Activated T-helper 2 cell treated with anti-CD3 and anti-CD28 coated beads, Interferon-gamma antibody, Interleukin-2, Interleukin-4, amounts not matched to agents 10 μg/mL and 5 μg/mL and 100 μg/mL, durations not matched to agents 14 hours and 24 hours and 36 hours (primary cell): Measurements from ENCODE around the gene CHKB. TPM values are rescaled to one million over a fixed set of nuclear protein-coding genes. Genes with fewer than 3 reads are reported as not detected.

Experiments
- DNase-seq: peaks from one replicate; pipeline ENCODE4 v3.0.0; 2021; ENCODE audit warnings: low spot score
- H3K27ac Mint-ChIP-seq: one replicate; pipeline ENCODE4 v1.8.0; 2021; ENCODE audit warnings: mixed read lengths
- H3K27me3 Mint-ChIP-seq: one replicate; pipeline ENCODE4 v1.8.0; 2021; ENCODE audit warnings: low read depth, mixed read lengths
- H3K36me3 Mint-ChIP-seq: one replicate; pipeline ENCODE4 v1.8.0; 2021; ENCODE audit warnings: low read depth, mixed read lengths
- H3K4me1 Mint-ChIP-seq: one replicate; pipeline ENCODE4 v1.8.0; 2021; ENCODE audit warnings: low read depth, mixed read lengths
- H3K4me3 Mint-ChIP-seq: one replicate; pipeline ENCODE4 v1.8.0; 2021; ENCODE audit warnings: low read depth, mild to moderate bottlenecking, moderate library complexity, mixed read lengths
- H3K9me3 Mint-ChIP-seq: one replicate; pipeline ENCODE4 v1.8.0; 2021; ENCODE audit warnings: mixed read lengths
- intact Hi-C: fragments of 100-400 bp; cut with micrococcal nuclease; formaldehyde crosslinking; loops from one replicate; pipeline ENCODE4 v1.15.1; 2023
- total RNA-seq: library from RNA; stranded (reverse); gene quantifications from 2 replicates; pipeline ENCODE4 v1.2.3, GENCODE V29; 2022

Gene CHKB
- total RNA-seq, 1 donor from 2014 or later = 90.9 TPM

- intact Hi-C loops = no loop called here
- no peak overlapping the region for H3K27ac Mint-ChIP-seq
- no peak overlapping the region for H3K4me3 Mint-ChIP-seq
- no peak for DNase-seq
- H3K9me3 Mint-ChIP-seq = no peaks in the 10 kb centered on the region
- H3K4me1 Mint-ChIP-seq = peaks cover 9% of the 10 kb centered on the region
- peaks cover 18% of the 10 kb centered on the region for H3K27me3 Mint-ChIP-seq
- no peaks in the 10 kb centered on the region for H3K36me3 Mint-ChIP-seq
Observed at GRCh38 chr22:50556703-50557102, 25.9 kb downstream of the CHKB start.

- peaks cover 3% of the 10 kb centered on the region for H3K36me3 Mint-ChIP-seq
- DNase-seq = no peak
- H3K9me3 Mint-ChIP-seq = no peaks in the 10 kb centered on the region
- no peak overlapping the region for H3K4me3 Mint-ChIP-seq
- H3K27me3 Mint-ChIP-seq = peaks cover 8% of the 10 kb centered on the region
- intact Hi-C loops = no loop called here
- H3K4me1 Mint-ChIP-seq = peaks cover 7% of the 10 kb centered on the region
- H3K27ac Mint-ChIP-seq = no peak overlapping the region
Observed at GRCh38 chr22:50553310-50553709, 29.3 kb downstream of the CHKB start.

- H3K9me3 Mint-ChIP-seq = no peaks in the 10 kb centered on the region
- peaks cover 3% of the 10 kb centered on the region for H3K36me3 Mint-ChIP-seq
- H3K27me3 Mint-ChIP-seq = peaks cover 4% of the 10 kb centered on the region
- intact Hi-C loops = no loop called here
- DNase-seq = no peak
- H3K27ac Mint-ChIP-seq = no peak overlapping the region
- H3K4me1 Mint-ChIP-seq = peaks cover 7% of the 10 kb centered on the region
- no peak overlapping the region for H3K4me3 Mint-ChIP-seq
Observed at GRCh38 chr22:50551160-50551752, 31.4 kb downstream of the CHKB start.

GRCh38 chr22:50550395-50550794, 32.3 kb downstream of the CHKB start:
- Mint-ChIP-seq H3K9me3 (no peaks in the 10 kb centered on the region), H3K27ac (peak overlapping the region; percentile 55)

GRCh38 chr22:50548921-50549790, 33.5 kb downstream of the CHKB start:
- Mint-ChIP-seq H3K27me3 (no peaks in the 10 kb centered on the region), H3K27ac (peak overlapping the region; percentile 46), H3K36me3 (peaks cover 3% of the 10 kb centered on the region), H3K4me1 (peaks cover 25% of the 10 kb centered on the region), H3K9me3 (no peaks in the 10 kb centered on the region), H3K4me3 (peak overlapping the region; percentile 68)
- intact Hi-C loops = loop anchor here (5.0 kb wide), 1 partner anchor 33 kb away; the partner anchor contains the start of gene CHKB
- DNase-seq = no peak

More at GRCh38 chr22:50550395-50550794, 32.3 kb downstream of the CHKB start:
- no peak for DNase-seq
- intact Hi-C loops = no loop called here
- Mint-ChIP-seq H3K4me3 (peak overlapping the region; percentile 69), H3K4me1 (peaks cover 14% of the 10 kb centered on the region), H3K27me3 (no peaks in the 10 kb centered on the region), H3K36me3 (peaks cover 3% of the 10 kb centered on the region)

GRCh38 chr22:50548040-50548920, 34.4 kb downstream of the CHKB start:
- Mint-ChIP-seq H3K27ac (peak overlapping the region; percentile 28), H3K27me3 (no peaks in the 10 kb centered on the region), H3K36me3 (peaks cover 3% of the 10 kb centered on the region), H3K4me1 (peaks cover 25% of the 10 kb centered on the region), H3K9me3 (no peaks in the 10 kb centered on the region), H3K4me3 (peak overlapping the region; percentile 51)
- DNase-seq = peak; percentile 47
- intact Hi-C loops = loop anchor here (5.0 kb wide), 1 partner anchor 34 kb away; the partner anchor contains the start of gene CHKB

GRCh38 chr22:50547263-50547985, 35.2 kb downstream of the CHKB start:
- no peaks in the 10 kb centered on the region for H3K9me3 Mint-ChIP-seq
- H3K27me3 Mint-ChIP-seq = no peaks in the 10 kb centered on the region
- peak overlapping the region; percentile 39 for H3K27ac Mint-ChIP-seq
- DNase-seq = no peak
- H3K4me3 Mint-ChIP-seq = peak overlapping the region; percentile 39
- peaks cover 28% of the 10 kb centered on the region for H3K4me1 Mint-ChIP-seq
- intact Hi-C loops = loop anchor here (5.0 kb wide), 1 partner anchor 35 kb away; the partner anchor contains the start of gene CHKB
- peaks cover 3% of the 10 kb centered on the region for H3K36me3 Mint-ChIP-seq

GRCh38 chr22:50546326-50547262, 36.1 kb downstream of the CHKB start:
- Mint-ChIP-seq H3K4me3 (no peak overlapping the region), H3K9me3 (no peaks in the 10 kb centered on the region), H3K36me3 (peaks cover 3% of the 10 kb centered on the region), H3K4me1 (peaks cover 36% of the 10 kb centered on the region), H3K27ac (no peak overlapping the region), H3K27me3 (no peaks in the 10 kb centered on the region)
- DNase-seq = no peak
- intact Hi-C loops = loop anchor here (5.0 kb wide), 1 partner anchor 36 kb away; the partner anchor contains the start of gene CHKB

- peak within 1 kb of the TSS; percentile 56 for H3K27ac Mint-ChIP-seq
- no peak within 1 kb of the TSS for H3K4me3 Mint-ChIP-seq
- H3K27me3 Mint-ChIP-seq = no peaks in the 10 kb centered on the region
- peaks cover 3% of the 10 kb centered on the region for H3K36me3 Mint-ChIP-seq
- intact Hi-C loops = loop anchor here (2.0 to 5.0 kb wide), 3 partner anchors 15 to 37 kb away; partner anchors contain the start of genes CHKB and TYMP
- DNase-seq = no peak
- peaks cover 45% of the 10 kb centered on the region for H3K4me1 Mint-ChIP-seq
- no peaks in the 10 kb centered on the region for H3K9me3 Mint-ChIP-seq
Observed at GRCh38 chr22:50545522-50546325, 36.9 kb downstream of the CHKB start, which contains the start of gene KLHDC7B. KLHDC7B (plus strand) TSS chr22:50545899; CDS start chr22:50546244, 345 bp downstream.

- intact Hi-C loops = loop anchor here (2.0 to 5.0 kb wide), 3 partner anchors 14 to 38 kb away; partner anchors contain the start of genes CHKB and TYMP
- peak overlapping the region; percentile 22 for H3K27ac Mint-ChIP-seq
- DNase-seq = peak; percentile 18
- no peaks in the 10 kb centered on the region for H3K36me3 Mint-ChIP-seq
- H3K4me1 Mint-ChIP-seq = peaks cover 48% of the 10 kb centered on the region
- no peak overlapping the region for H3K4me3 Mint-ChIP-seq
- H3K27me3 Mint-ChIP-seq = no peaks in the 10 kb centered on the region
- H3K9me3 Mint-ChIP-seq = no peaks in the 10 kb centered on the region
Observed at GRCh38 chr22:50544746-50545253, 37.8 kb downstream of the CHKB start.
